K562 (cell line): ENCODE data around the gene MAGIX. TPM values are rescaled to one million over a fixed set of nuclear protein-coding genes. Genes with fewer than 3 reads are reported as not detected.

ENCODE experiments used
- AFF1 ChIP-seq, 2 experiments: fragments of 450-650 bp; IDR thresholded peaks; 2 replicates each; pipeline ENCODE4 v1.6.1; 2018; ENCODE audit warnings: mild to moderate bottlenecking in 2 of 2, low read depth in 1 of 2; ENCODE audit not compliant: partially characterized antibody in 2 of 2
- ATF7 ChIP-seq: fragments of 450-650 bp; IDR thresholded peaks from 2 replicates; pipeline ENCODE4 v1.7.1; 2014; ENCODE audit warnings: mild to moderate bottlenecking, moderate library complexity
- CBFA2T2 ChIP-seq: fragments of 450-650 bp; conservative IDR thresholded peaks from 2 replicates; pipeline ENCODE4 v1.6.1; 2017; ENCODE audit warnings: mild to moderate bottlenecking
- FOXA1 ChIP-seq: fragments of 450-650 bp; IDR thresholded peaks from 2 replicates; pipeline ENCODE4 v1.6.1; 2016; ENCODE audit warnings: mild to moderate bottlenecking, borderline replicate concordance
- FOXM1 ChIP-seq, 2 experiments: fragments of 450-650 bp in 1 of 2; sonication (generic) in 1 of 2; formaldehyde crosslinking in 1 of 2; IDR thresholded peaks; 2 replicates each; pipeline versions ENCODE4 v1.6.1 to v1.9.0; 2017 to 2022; ENCODE audit warnings: low read depth in 2 of 2, mild to moderate bottlenecking in 2 of 2, missing genetic modification reagents in 1 of 2, moderate library complexity in 1 of 2
- FUS ChIP-seq: fragments of 200-400 bp; formaldehyde crosslinking; optimal IDR thresholded peaks from 2 replicates; pipeline ENCODE3; 2017; ENCODE audit warnings: low read depth, low read length
- HBP1 ChIP-seq: fragments of 450-650 bp; formaldehyde crosslinking; IDR thresholded peaks from 2 replicates; pipeline ENCODE4 v1.4.0; 2022; ENCODE audit warnings: missing genetic modification characterization
- MTA3 ChIP-seq: fragments of 450-650 bp; formaldehyde crosslinking; IDR thresholded peaks from 2 replicates; pipeline ENCODE4 v1.6.1; 2017; ENCODE audit warnings: mild to moderate bottlenecking, borderline replicate concordance
- NR4A1 ChIP-seq, 2 experiments: fragments of 250-450 bp in 1 of 2; fragments of 450-650 bp in 1 of 2; sonication (Bioruptor Pico) in 1 of 2; IDR thresholded peaks; 2 replicates each; pipeline versions ENCODE4 v1.4.0 to v1.6.1; 2016 to 2020; ENCODE audit warnings: mild to moderate bottlenecking in 2 of 2, missing compliant biosample characterization in 1 of 2, missing genetic modification characterization in 1 of 2, moderate library complexity in 1 of 2
- SMAD3 ChIP-seq: fragments of 450-650 bp; formaldehyde crosslinking; conservative IDR thresholded peaks from 2 replicates; pipeline ENCODE4 v1.4.0; 2020; ENCODE audit warnings: mild to moderate bottlenecking
- ZNF561 ChIP-seq: fragments of 450-650 bp; formaldehyde crosslinking; conservative IDR thresholded peaks from 2 replicates; pipeline ENCODE4 v1.4.0; 2020; ENCODE audit warnings: mild to moderate bottlenecking, moderate library complexity
- ZNF589 ChIP-seq: fragments of 200-800 bp; sonication (Bioruptor generic); IDR thresholded peaks from 2 replicates; pipeline ENCODE4 v1.6.1; 2016; ENCODE audit warnings: low read depth, missing genetic modification characterization, missing compliant biosample characterization
- ZZZ3 ChIP-seq: fragments of 450-650 bp; IDR thresholded peaks from 2 replicates; pipeline ENCODE4 v1.6.1; 2016; ENCODE audit warnings: antibody characterized with exemption, mild to moderate bottlenecking, moderate library complexity
- polyA plus RNA-seq, 8 experiments: library from polyadenylated mRNA; depleted of rRNA in 4 of 8; stranded (reverse) in 5 of 8; unstranded in 3 of 8; fragments of >200 nt; fragmentation: Nextera tagmentation in 2 of 8; fragmentation: Illumina TruSeq in 1 of 8; extraction: Ambion mirVana in 2 of 8; extraction: Trizol in 1 of 8; gene quantifications; 2 replicates each; pipeline versions ENCODE4 v1.2.1 to v1.2.3, GENCODE V29; 2011 to 2014; ENCODE audit warnings: inconsistent platforms in 1 of 8, missing spikeins in 1 of 8
- total RNA-seq, 7 experiments: library from RNA; depleted of rRNA in 6 of 7; stranded (reverse); fragments of >200 nt in 6 of 7; fragmentation: Illumina TruSeq in 2 of 7; extraction: Trizol in 2 of 7; gene quantifications; 2 replicates each; pipeline versions ENCODE4 v1.2.1 to v1.2.3, GENCODE V29; 2011 to 2021; ENCODE audit warnings: low replicate concordance in 1 of 7
- TF ChIP-seq, protein P1 (sequence below): sonication (generic); formaldehyde crosslinking; IDR thresholded peaks from 2 replicates; pipeline ENCODE4 v1.8.0; 2023; ENCODE audit warnings: mild to moderate bottlenecking, missing genetic modification reagents

The MAGIX gene
- total and polyA plus RNA-seq, 9 of the 15 experiments (the other 6 are each of a cell fraction or from before 2014, with no cell fraction given): 0.08 to 3.5 (median 0.47) TPM

GRCh38 chrX:49172280-49172780 lies 9.8 kb downstream of the MAGIX start (continued):
- TF ChIP-seq FUS: no peak
- TF ChIP-seq MTA3: no peak
- no peak for TF ChIP-seq ZZZ3
- TF ChIP-seq HBP1 (CRISPR knock-in tag): no peak
- no peak for TF ChIP-seq ZNF561 (CRISPR knock-in tag)
- TF ChIP-seq ZNF589: no peak
- no peak for TF ChIP-seq FOXM1 (IDR thresholded peaks at IDR 0.05; ENCODE audit: low read depth)
- TF ChIP-seq FOXM1 (CRISPR knock-in tag; IDR thresholded peaks at IDR 0.05; ENCODE audit: low read depth): no peak
- no peak for TF ChIP-seq SMAD3 (CRISPR knock-in tag)
- TF ChIP-seq NR4A1 (CRISPR knock-in tag; IDR thresholded peaks at IDR 0.05): no peak
- no peak for TF ChIP-seq NR4A1 (tag; IDR thresholded peaks at IDR 0.05)
- no peak for TF ChIP-seq ATF7
- TF ChIP-seq FOXA1: no peak
- TF ChIP-seq AFF1 (IDR thresholded peaks at IDR 0.05; ENCODE audit: low read depth in 1 of 2, partially characterized antibody in 2 of 2): no peak
- no peak for TF ChIP-seq CBFA2T2
- TF ChIP-seq, protein P1, sequence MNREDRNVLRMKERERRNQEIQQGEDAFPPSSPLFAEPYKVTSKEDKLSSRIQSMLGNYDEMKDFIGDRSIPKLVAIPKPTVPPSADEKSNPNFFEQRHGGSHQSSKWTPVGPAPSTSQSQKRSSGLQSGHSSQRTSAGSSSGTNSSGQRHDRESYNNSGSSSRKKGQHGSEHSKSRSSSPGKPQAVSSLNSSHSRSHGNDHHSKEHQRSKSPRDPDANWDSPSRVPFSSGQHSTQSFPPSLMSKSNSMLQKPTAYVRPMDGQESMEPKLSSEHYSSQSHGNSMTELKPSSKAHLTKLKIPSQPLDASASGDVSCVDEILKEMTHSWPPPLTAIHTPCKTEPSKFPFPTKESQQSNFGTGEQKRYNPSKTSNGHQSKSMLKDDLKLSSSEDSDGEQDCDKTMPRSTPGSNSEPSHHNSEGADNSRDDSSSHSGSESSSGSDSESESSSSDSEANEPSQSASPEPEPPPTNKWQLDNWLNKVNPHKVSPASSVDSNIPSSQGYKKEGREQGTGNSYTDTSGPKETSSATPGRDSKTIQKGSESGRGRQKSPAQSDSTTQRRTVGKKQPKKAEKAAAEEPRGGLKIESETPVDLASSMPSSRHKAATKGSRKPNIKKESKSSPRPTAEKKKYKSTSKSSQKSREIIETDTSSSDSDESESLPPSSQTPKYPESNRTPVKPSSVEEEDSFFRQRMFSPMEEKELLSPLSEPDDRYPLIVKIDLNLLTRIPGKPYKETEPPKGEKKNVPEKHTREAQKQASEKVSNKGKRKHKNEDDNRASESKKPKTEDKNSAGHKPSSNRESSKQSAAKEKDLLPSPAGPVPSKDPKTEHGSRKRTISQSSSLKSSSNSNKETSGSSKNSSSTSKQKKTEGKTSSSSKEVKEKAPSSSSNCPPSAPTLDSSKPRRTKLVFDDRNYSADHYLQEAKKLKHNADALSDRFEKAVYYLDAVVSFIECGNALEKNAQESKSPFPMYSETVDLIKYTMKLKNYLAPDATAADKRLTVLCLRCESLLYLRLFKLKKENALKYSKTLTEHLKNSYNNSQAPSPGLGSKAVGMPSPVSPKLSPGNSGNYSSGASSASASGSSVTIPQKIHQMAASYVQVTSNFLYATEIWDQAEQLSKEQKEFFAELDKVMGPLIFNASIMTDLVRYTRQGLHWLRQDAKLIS (CRISPR knock-in tag): no peak
